Panc1 (cell line): ENCODE measurements around the gene TSPAN16. TPM values are rescaled to one million over a fixed set of nuclear protein-coding genes. Genes with fewer than 3 reads are reported as not detected.

ENCODE experiments used
- ATAC-seq: fragments of 200-7000 bp; cut with Tn5 transposase; 2 replicates; pipeline ENCODE4 v1.9.1; 2020; ENCODE audit warnings: mild to moderate bottlenecking, moderate library complexity
- BruUV-seq: library from RNA; stranded (reverse); fragments of 400-500 nt; replicated peaks from 2 replicates; lab custom pipeline; 2021; lab: Mats Ljungman, UMichigan
- CTCF ChIA-PET: fragments of 300-600 bp; sonication (Branson Sonifier 250); formaldehyde crosslinking; loops from one replicate; lab custom pipeline; 2022; ENCODE audit warnings: antibody characterized with exemption; lab: Charles Lee
- POLR2A ChIA-PET: fragments of 300-600 bp; sonication (Branson Sonifier 250); formaldehyde crosslinking; loops from one replicate; lab custom pipeline; 2022; ENCODE audit warnings: antibody characterized with exemption; lab: Charles Lee
- DNase-seq: peaks from one replicate; pipeline ENCODE4 v3.0.0-alpha.2; 2010; ENCODE audit warnings: low read depth, low spot score
- H3K27ac ChIP-seq: 2 replicates; pipeline ENCODE4 v1.5.1; 2011; ENCODE audit warnings: mild to moderate bottlenecking, low read length, inconsistent platforms
- H3K27me3 ChIP-seq: fragments of 200-500 bp; sonication (Bioruptor generic); 2 replicates; pipeline ENCODE4 v1.6.0; 2014; ENCODE audit warnings: low read length, inconsistent platforms; ENCODE audit not compliant: control insufficient read depth, insufficient read depth
- H3K36me3 ChIP-seq: fragments of 200-500 bp; sonication (Bioruptor generic); 2 replicates; pipeline ENCODE4 v1.5.1; 2014; ENCODE audit warnings: inconsistent platforms, mild to moderate bottlenecking, low read length, moderate library complexity; ENCODE audit not compliant: control insufficient read depth, insufficient read depth
- H3K4me1 ChIP-seq: 2 replicates; pipeline ENCODE4 v1.5.1; 2011; ENCODE audit warnings: inconsistent platforms, mild to moderate bottlenecking, low read length, moderate library complexity; ENCODE audit not compliant: control insufficient read depth, insufficient read depth
- H3K4me3 ChIP-seq, 2 experiments: 2 replicates each; pipeline ENCODE4 v1.5.1; 2011 to 2012; ENCODE audit warnings: low read depth in 2 of 2, low read length in 2 of 2, mild to moderate bottlenecking in 2 of 2, inconsistent platforms in 1 of 2, moderate library complexity in 1 of 2
- H3K9me3 ChIP-seq: fragments of 200-500 bp; sonication (Bioruptor generic); 2 replicates; pipeline ENCODE4 v1.5.1; 2014; ENCODE audit warnings: low read depth, mild to moderate bottlenecking, inconsistent platforms, low read length, moderate library complexity; ENCODE audit not compliant: control insufficient read depth, insufficient read depth
- POLR2AphosphoS5 ChIP-seq: IDR thresholded peaks from 2 replicates; pipeline ENCODE4 v1.6.1; 2012; ENCODE audit warnings: mild to moderate bottlenecking, low read depth, low read length, moderate library complexity
- REST ChIP-seq, 2 experiments: IDR thresholded peaks; 2 replicates each; pipeline ENCODE4 v1.6.1; 2011 to 2012; ENCODE audit warnings: low read depth in 2 of 2, control low read depth in 1 of 2, low read length in 1 of 2, mild to moderate bottlenecking in 1 of 2, moderate library complexity in 1 of 2; ENCODE audit not compliant: insufficient read depth in 1 of 2
- SIN3A ChIP-seq: IDR thresholded peaks from 2 replicates; pipeline ENCODE4 v1.6.1; 2012; ENCODE audit warnings: low read depth, mild to moderate bottlenecking, low read length, moderate library complexity, borderline replicate concordance; ENCODE audit not compliant: insufficient read depth
- TCF7L2 ChIP-seq: IDR thresholded peaks from 2 replicates; pipeline ENCODE4 v1.6.1; 2011; ENCODE audit warnings: mild to moderate bottlenecking, low read depth, low read length, inconsistent platforms
- in situ Hi-C: cut with HindIII; loops from 2 replicates; pipeline ENCODE4 v1.10.0; 2016; ENCODE audit warnings: low sequenced_read_pairs, low pct_unique_long_range_greater_than_20kb
- intact Hi-C: fragments of 100-400 bp; cut with micrococcal nuclease; formaldehyde crosslinking; loops from one replicate; pipeline ENCODE4 v1.10.0; 2022; ENCODE audit not compliant: unreplicated experiment
- total RNA-seq: library from RNA; stranded (reverse); gene quantifications from one replicate; pipeline ENCODE4 v1.2.1, GENCODE V29; 2021; ENCODE audit not compliant: unreplicated experiment
- TF ChIP-seq, protein P1 (sequence below): fragments of 450-650 bp; IDR thresholded peaks from 2 replicates; pipeline ENCODE4 v1.5.1; 2017; ENCODE audit warnings: mild to moderate bottlenecking

TSPAN16 gene
- total RNA-seq, 1 experiment from 2014 or later: not detected

GRCh38 chr19:11284515-11284914 is 11.4 kb upstream of the TSPAN16 start:
- POLR2A ChIA-PET: no interaction called here

DNA sequence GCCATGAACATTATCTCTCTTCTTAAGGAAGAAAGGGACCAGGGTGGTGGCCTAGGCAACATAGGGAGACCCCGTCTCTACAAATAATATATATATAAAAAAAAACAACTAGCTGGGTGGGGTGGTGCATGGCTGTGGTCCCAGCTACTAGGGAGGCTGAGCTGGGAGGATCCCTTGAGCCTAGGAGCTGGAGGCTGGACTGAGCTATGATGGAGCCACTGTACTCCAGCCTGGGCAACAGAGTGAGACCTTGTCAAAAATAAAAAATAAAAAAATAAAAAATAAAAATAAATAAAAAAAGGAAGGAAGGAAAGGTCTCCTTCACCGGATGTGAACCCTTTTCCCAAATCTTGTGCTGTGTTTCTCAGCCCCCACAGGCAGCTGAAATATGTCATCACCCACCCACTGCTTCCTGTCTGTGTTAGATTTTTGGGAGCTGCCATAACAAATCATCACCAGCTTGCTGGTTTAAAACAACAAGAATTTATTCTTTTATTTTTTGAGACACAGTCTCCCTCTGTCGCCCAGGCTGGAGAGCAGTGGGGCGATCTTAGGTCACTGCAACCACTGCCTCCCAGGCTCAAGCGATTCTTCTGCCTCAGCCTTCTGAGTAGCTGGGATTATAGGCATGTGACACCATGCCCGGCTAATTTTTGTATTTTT is 9.5 kb upstream of the TSPAN16 start:
- Histone ChIP-seq H3K27me3 (no peaks in the 10 kb centered on the region), H3K36me3 (no peaks in the 10 kb centered on the region), H3K27ac (no peak overlapping the region), H3K4me3 (no peak overlapping the region), H3K4me1 (no peaks in the 10 kb centered on the region), H3K9me3 (no peaks in the 10 kb centered on the region)
- intact Hi-C loops: no loop called here
- no peak for TF ChIP-seq SIN3A
- no peak for TF ChIP-seq TCF7L2
- no peak for TF ChIP-seq REST (IDR thresholded peaks at IDR 0.05; ENCODE audit: insufficient read depth in 1 of 2, low read depth in 2 of 2, low read length in 1 of 2)
- TF ChIP-seq, protein P1, sequence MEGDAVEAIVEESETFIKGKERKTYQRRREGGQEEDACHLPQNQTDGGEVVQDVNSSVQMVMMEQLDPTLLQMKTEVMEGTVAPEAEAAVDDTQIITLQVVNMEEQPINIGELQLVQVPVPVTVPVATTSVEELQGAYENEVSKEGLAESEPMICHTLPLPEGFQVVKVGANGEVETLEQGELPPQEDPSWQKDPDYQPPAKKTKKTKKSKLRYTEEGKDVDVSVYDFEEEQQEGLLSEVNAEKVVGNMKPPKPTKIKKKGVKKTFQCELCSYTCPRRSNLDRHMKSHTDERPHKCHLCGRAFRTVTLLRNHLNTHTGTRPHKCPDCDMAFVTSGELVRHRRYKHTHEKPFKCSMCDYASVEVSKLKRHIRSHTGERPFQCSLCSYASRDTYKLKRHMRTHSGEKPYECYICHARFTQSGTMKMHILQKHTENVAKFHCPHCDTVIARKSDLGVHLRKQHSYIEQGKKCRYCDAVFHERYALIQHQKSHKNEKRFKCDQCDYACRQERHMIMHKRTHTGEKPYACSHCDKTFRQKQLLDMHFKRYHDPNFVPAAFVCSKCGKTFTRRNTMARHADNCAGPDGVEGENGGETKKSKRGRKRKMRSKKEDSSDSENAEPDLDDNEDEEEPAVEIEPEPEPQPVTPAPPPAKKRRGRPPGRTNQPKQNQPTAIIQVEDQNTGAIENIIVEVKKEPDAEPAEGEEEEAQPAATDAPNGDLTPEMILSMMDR: no peak
- TF ChIP-seq POLR2AphosphoS5: no peak
- ChIA-PET POLR2A (no interaction called here), CTCF (no interaction called here)
- no peak for ATAC-seq
- no peak for DNase-seq
- BruUV-seq: no TSS peak
- in situ Hi-C loops: no loop called here

More at GRCh38 chr19:11284515-11284914, 11.4 kb upstream of the TSPAN16 start:
- Histone ChIP-seq H3K27ac (no peak overlapping the region), H3K36me3 (no peaks in the 10 kb centered on the region), H3K27me3 (no peaks in the 10 kb centered on the region), H3K4me1 (no peaks in the 10 kb centered on the region), H3K9me3 (no peaks in the 10 kb centered on the region), H3K4me3 (no peak overlapping the region)
- intact Hi-C loops: no loop called here
- no peak for DNase-seq
- ATAC-seq: no peak
- in situ Hi-C loops: no loop called here
- no TSS peak for BruUV-seq
- TF ChIP-seq POLR2AphosphoS5: no peak
- no peak for TF ChIP-seq REST (IDR thresholded peaks at IDR 0.05; ENCODE audit: insufficient read depth in 1 of 2, low read depth in 2 of 2, low read length in 1 of 2)
- no peak for TF ChIP-seq TCF7L2
- no peak for TF ChIP-seq SIN3A
- TF ChIP-seq, protein P1: no peak
- CTCF ChIA-PET: no interaction called here
